HepG2 (cell line): ENCODE data around the gene PEA15. TPM values are rescaled to one million over a fixed set of nuclear protein-coding genes. Genes with fewer than 3 reads are reported as not detected.

Source experiments
- ATF2 ChIP-seq: sonication (generic); formaldehyde crosslinking; IDR thresholded peaks from 2 replicates; pipeline ENCODE4 v1.4.0; 2020; ENCODE audit warnings: missing genetic modification reagents
- CAMTA2 ChIP-seq: sonication (generic); formaldehyde crosslinking; IDR thresholded peaks from 2 replicates; pipeline ENCODE4 v1.4.0; 2020; ENCODE audit warnings: mild to moderate bottlenecking, missing genetic modification reagents, borderline replicate concordance
- EED ChIP-seq: sonication (generic); formaldehyde crosslinking; IDR thresholded peaks from 2 replicates; pipeline ENCODE4 v1.5.0; 2020; ENCODE audit warnings: mild to moderate bottlenecking, missing genetic modification reagents
- FLYWCH1 ChIP-seq: sonication (generic); formaldehyde crosslinking; IDR thresholded peaks from 2 replicates; pipeline ENCODE4 v1.8.1; 2023; ENCODE audit warnings: mild to moderate bottlenecking, missing genetic modification reagents
- HMGA1 ChIP-seq: sonication (generic); formaldehyde crosslinking; conservative IDR thresholded peaks from 2 replicates; pipeline ENCODE4 v1.4.0; 2020; ENCODE audit warnings: missing genetic modification reagents
- HNRNPL ChIP-seq: fragments of 200-400 bp; formaldehyde crosslinking; IDR thresholded peaks from 2 replicates; pipeline ENCODE4 v1.6.1; 2017; ENCODE audit warnings: mild to moderate bottlenecking, low read depth, low read length
- NFKBIZ ChIP-seq: IDR thresholded peaks from 2 replicates; pipeline ENCODE4 v1.6.1; 2018; ENCODE audit warnings: missing genetic modification reagents, missing compliant biosample characterization
- PHF5A ChIP-seq: IDR thresholded peaks from one replicate; pipeline ENCODE4 v1.6.1; 2018; ENCODE audit warnings: low read depth, missing genetic modification reagents; ENCODE audit not compliant: unreplicated experiment
- PLSCR1 ChIP-seq: sonication (generic); formaldehyde crosslinking; IDR thresholded peaks from 2 replicates; pipeline ENCODE4 v1.5.0; 2020; ENCODE audit warnings: missing genetic modification reagents, mild to moderate bottlenecking, borderline replicate concordance
- RARG ChIP-seq: sonication (generic); formaldehyde crosslinking; IDR thresholded peaks from 2 replicates; pipeline ENCODE4 v1.4.0; 2020; ENCODE audit warnings: low read depth, mild to moderate bottlenecking, missing genetic modification reagents
- SIN3A ChIP-seq: IDR thresholded peaks from 2 replicates; pipeline ENCODE4 v1.6.1; 2011; ENCODE audit warnings: low read depth, mild to moderate bottlenecking, control low read depth, low read length, borderline replicate concordance
- SMAD1 ChIP-seq: sonication (generic); formaldehyde crosslinking; IDR thresholded peaks from 2 replicates; pipeline ENCODE4 v1.4.0; 2020; ENCODE audit warnings: missing genetic modification reagents, low read depth, mild to moderate bottlenecking, borderline replicate concordance
- ZBTB21 ChIP-seq: sonication (generic); formaldehyde crosslinking; IDR thresholded peaks from 2 replicates; pipeline ENCODE4 v1.4.0; 2020; ENCODE audit warnings: missing genetic modification reagents
- ZMYM4 ChIP-seq: sonication (generic); formaldehyde crosslinking; IDR thresholded peaks from 2 replicates; pipeline ENCODE4 v1.8.1; 2023; ENCODE audit warnings: mild to moderate bottlenecking, missing genetic modification reagents
- ZNF17 ChIP-seq: sonication (generic); formaldehyde crosslinking; IDR thresholded peaks from 2 replicates; pipeline ENCODE4 v1.5.0; 2020; ENCODE audit warnings: mild to moderate bottlenecking, missing genetic modification reagents
- ZNF274 ChIP-seq: sonication (generic); formaldehyde crosslinking; IDR thresholded peaks from 2 replicates; pipeline ENCODE4 v1.5.1; 2020; ENCODE audit warnings: mild to moderate bottlenecking, missing genetic modification reagents
- ZNF512 ChIP-seq: sonication (generic); formaldehyde crosslinking; IDR thresholded peaks from 2 replicates; pipeline ENCODE4 v1.4.0; 2020; ENCODE audit warnings: mild to moderate bottlenecking, missing genetic modification reagents
- ZNF646 ChIP-seq: sonication (generic); formaldehyde crosslinking; IDR thresholded peaks from 2 replicates; pipeline ENCODE4 v1.9.0; 2021; ENCODE audit warnings: mild to moderate bottlenecking, missing genetic modification reagents
- ZNF740 ChIP-seq: sonication (generic); formaldehyde crosslinking; IDR thresholded peaks from 2 replicates; pipeline ENCODE4 v1.4.0; 2020; ENCODE audit warnings: missing genetic modification reagents
- polyA plus RNA-seq, 8 experiments: library from polyadenylated mRNA; depleted of rRNA in 3 of 8; stranded (reverse) in 7 of 8; unstranded in 1 of 8; fragments of >200 nt; fragmentation: Illumina TruSeq in 4 of 8; extraction: Trizol in 4 of 8; gene quantifications; 2 replicates each; pipeline versions ENCODE4 v1.2.1 to v1.2.3, GENCODE V29; 2011 to 2016; ENCODE audit warnings: low read depth in 4 of 8, missing spikeins in 1 of 8, mixed read lengths in 1 of 8; ENCODE audit not compliant: insufficient read depth in 1 of 8
- total RNA-seq, 5 experiments: library from RNA; depleted of rRNA; stranded (reverse); fragments of >200 nt; fragmentation: Illumina TruSeq; extraction: Trizol; gene quantifications; 2 replicates each; pipeline ENCODE4 v1.2.3, GENCODE V29; 2016; ENCODE audit warnings: low read depth in 1 of 5

PEA15 gene
- total and polyA plus RNA-seq, 2 of the 13 experiments (the other 11 are each of a cell fraction or from before 2014, with no cell fraction given): 12.1 to 35.2 TPM

- peak; percentile 70; the same call in 1 of the 2 replicates for TF ChIP-seq ATF2 (CRISPR knock-in tag)
- no peak for TF ChIP-seq PLSCR1 (CRISPR knock-in tag)
- no peak for TF ChIP-seq ZNF512 (CRISPR knock-in tag)
- 0 out of 2 replicates have a peak, but pooled peaks have one; percentile 43 for TF ChIP-seq SIN3A
- TF ChIP-seq RARG (CRISPR knock-in tag): no peak
- TF ChIP-seq ZNF274 (CRISPR knock-in tag): 0 out of 2 replicates have a peak, but pooled peaks have one; percentile 61
- 0 out of 2 replicates have a peak, but pooled peaks have one; percentile 44 for TF ChIP-seq ZNF740 (CRISPR knock-in tag)
- TF ChIP-seq CAMTA2 (CRISPR knock-in tag): 0 out of 2 replicates have a peak, but pooled peaks have one; percentile 29
- no peak for TF ChIP-seq PHF5A (CRISPR knock-in tag)
- TF ChIP-seq EED (CRISPR knock-in tag): no peak
- no peak for TF ChIP-seq ZNF646
- TF ChIP-seq HNRNPL: no peak
- no peak for TF ChIP-seq ZMYM4 (CRISPR knock-in tag)
- TF ChIP-seq ZNF17 (CRISPR knock-in tag): no peak
- TF ChIP-seq ZBTB21 (CRISPR knock-in tag): no peak; the same call in 1 of the 2 replicates
- TF ChIP-seq HMGA1: no peak
- 0 out of 2 replicates have a peak, but pooled peaks have one; percentile 19 for TF ChIP-seq SMAD1
- no peak for TF ChIP-seq FLYWCH1 (CRISPR knock-in tag)
- TF ChIP-seq NFKBIZ (CRISPR knock-in tag): no peak; the same call in 1 of the 2 replicates
Measured at GRCh38 chr1:160193091-160193819, 11.9 kb upstream of the PEA15 start (continued).
